Upper lobe of left lung (tissue), 4 donors: ENCODE data around the gene TBC1D4.

ENCODE experiments used
- CTCF ChIP-seq, 6 experiments: fragments of 450-650 bp in 4 of 6; fragments of 200-600 bp in 2 of 6; sonication (generic) in 2 of 6; IDR thresholded peaks; one replicate each; pipeline ENCODE4 v1.5.1; 2016 to 2019; ENCODE audit warnings: antibody characterized with exemption in 6 of 6
- POLR2A ChIP-seq, 4 donors: fragments of 450-650 bp; IDR thresholded peaks; one replicate each; pipeline ENCODE4 v1.5.1; 2016 to 2017; ENCODE audit warnings: antibody characterized with exemption in 4 of 4, mild to moderate bottlenecking in 2 of 4
- POLR2AphosphoS5 ChIP-seq, 2 donors: sonication (generic); formaldehyde crosslinking; IDR thresholded peaks; one replicate each; pipeline ENCODE4 v1.5.1; 2017; ENCODE audit warnings: antibody characterized with exemption in 2 of 2

GRCh38 chr13:75417012-75417384, 65.0 kb downstream of the TBC1D4 start:
- TF ChIP-seq CTCF (IDR thresholded peaks at IDR 0.05) (no peak), POLR2AphosphoS5 (IDR thresholded peaks at IDR 0.05) (no peak), POLR2A (IDR thresholded peaks at IDR 0.05) (no peak)
